Neuronal stem cell (in vitro differentiated cells): Measurements from ENCODE around the gene SBNO2.
A peak's percentile ranks its signal among the peaks of the same experiment; 100 is the strongest.

Source experiments
- DNase-seq: peaks from one replicate; pipeline ENCODE4 v3.0.0-alpha.2; 2013; ENCODE audit warnings: low spot score
- H2AFZ ChIP-seq: one replicate; pipeline ENCODE4 v1.6.1; 2013; ENCODE audit warnings: mild to moderate bottlenecking, low read length, inconsistent platforms
- H2AK5ac ChIP-seq: 2 replicates; pipeline ENCODE4 v1.6.1; 2013; ENCODE audit warnings: low read depth, mild to moderate bottlenecking, inconsistent platforms, low read length, moderate library complexity, mixed read lengths
- H2BK120ac ChIP-seq: 2 replicates; pipeline ENCODE4 v1.6.1; 2013; ENCODE audit warnings: low read depth, mild to moderate bottlenecking, inconsistent platforms, low read length, moderate library complexity, mixed read lengths
- H2BK12ac ChIP-seq: one replicate; pipeline ENCODE4 v1.6.1; 2013; ENCODE audit warnings: low read length, inconsistent platforms
- H2BK15ac ChIP-seq: 2 replicates; pipeline ENCODE4 v1.6.1; 2013; ENCODE audit warnings: mild to moderate bottlenecking, low read length, inconsistent platforms, mixed read lengths
- H2BK5ac ChIP-seq: one replicate; pipeline ENCODE4 v1.6.1; 2013; ENCODE audit warnings: inconsistent platforms, mild to moderate bottlenecking, low read length, moderate library complexity
- H3K14ac ChIP-seq: one replicate; pipeline ENCODE4 v1.6.1; 2013; ENCODE audit warnings: low read length, inconsistent platforms
- H3K18ac ChIP-seq: 2 replicates; pipeline ENCODE4 v1.6.1; 2013; ENCODE audit warnings: low read length, inconsistent platforms
- H3K23ac ChIP-seq: 2 replicates; pipeline ENCODE4 v1.6.1; 2013; ENCODE audit warnings: low read depth, mild to moderate bottlenecking, mixed read lengths, low read length, inconsistent platforms; ENCODE audit not compliant: poor library complexity
- H3K27ac ChIP-seq: replicated peaks from 3 replicates; pipeline ENCODE4 v1.5.1; 2013; ENCODE audit warnings: low read length, inconsistent platforms
- H3K27me3 ChIP-seq, 3 experiments: 2 replicates each; pipeline ENCODE4 v1.6.1; 2013; ENCODE audit warnings: low read length in 3 of 3, mild to moderate bottlenecking in 2 of 3, inconsistent platforms in 1 of 3, low read depth in 1 of 3, mixed read lengths in 1 of 3, moderate library complexity in 1 of 3; ENCODE audit not compliant: control insufficient read depth in 3 of 3, insufficient read depth in 3 of 3
- H3K36me3 ChIP-seq, 2 donors: replicated peaks in 1 of 2; 2 replicates each; pipeline ENCODE4 v1.6.1; 2013; ENCODE audit warnings: low read length in 2 of 2; ENCODE audit not compliant: control insufficient read depth in 2 of 2, insufficient read depth in 2 of 2
- H3K4ac ChIP-seq: 2 replicates; pipeline ENCODE4 v1.6.1; 2013; ENCODE audit warnings: inconsistent platforms, mild to moderate bottlenecking, low read length, moderate library complexity
- H3K4me1 ChIP-seq, 2 donors: 1 replicate in 1 of 2; 2 replicates in 1 of 2; pipeline ENCODE4 v1.6.1; 2013; ENCODE audit warnings: low read length in 2 of 2, low read depth in 1 of 2; ENCODE audit not compliant: control insufficient read depth in 2 of 2, insufficient read depth in 1 of 2
- H3K4me2 ChIP-seq: one replicate; pipeline ENCODE4 v1.6.1; 2013; ENCODE audit warnings: mild to moderate bottlenecking, low read length, inconsistent platforms; ENCODE audit not compliant: insufficient read depth, poor library complexity, severe bottlenecking
- H3K4me3 ChIP-seq, 2 donors: 2 replicates each; pipeline ENCODE4 v1.5.1; 2013; ENCODE audit warnings: low read length in 2 of 2, mild to moderate bottlenecking in 2 of 2, inconsistent platforms in 1 of 2, moderate library complexity in 1 of 2
- H3K79me1 ChIP-seq: one replicate; pipeline ENCODE4 v1.6.1; 2013; ENCODE audit warnings: low read depth, mild to moderate bottlenecking, inconsistent platforms, low read length, moderate library complexity
- H3K9ac ChIP-seq: one replicate; pipeline ENCODE4 v1.6.1; 2013; ENCODE audit warnings: mild to moderate bottlenecking, low read depth, low read length, inconsistent platforms; ENCODE audit not compliant: poor library complexity
- H3K9me3 ChIP-seq, 2 donors: replicated peaks in 1 of 2; 2 replicates each; pipeline versions ENCODE3 to v1.6.1; 2013; ENCODE audit warnings: low read length in 2 of 2, mild to moderate bottlenecking in 2 of 2, inconsistent platforms in 1 of 2, low read depth in 1 of 2, mixed read lengths in 1 of 2, moderate library complexity in 1 of 2; ENCODE audit not compliant: control insufficient read depth in 2 of 2, insufficient read depth in 1 of 2
- H4K8ac ChIP-seq: one replicate; pipeline ENCODE4 v1.6.1; 2013; ENCODE audit warnings: low read depth, mild to moderate bottlenecking, inconsistent platforms, low read length, moderate library complexity
- H4K91ac ChIP-seq: one replicate; pipeline ENCODE4 v1.6.1; 2013; ENCODE audit warnings: low read length, low read depth, mild to moderate bottlenecking, inconsistent platforms; ENCODE audit not compliant: poor library complexity
- WGBS, 2 donors: extraction: QIAGEN DNeasy Blood & Tissue Kit; methylation state at CpG; one replicate each; pipeline ENCODE4 v1.1.7; 2013; ENCODE audit warnings: missing lambda C conversion rate in 2 of 2, mixed read lengths in 1 of 2; ENCODE audit not compliant: insufficient read length in 2 of 2, insufficient replicate concordance in 1 of 2; ENCODE audit errors: extremely low coverage in 2 of 2; 5-methylcytosine and 5-hydroxymethylcytosine counted together

The SBNO2 gene

GRCh38 chr19:1088416-1089010, 85.6 kb downstream of the SBNO2 start:
- no peak overlapping the region for H2BK15ac ChIP-seq

GRCh38 chr19:1087813-1088415, 86.2 kb downstream of the SBNO2 start:
- H3K27me3 ChIP-seq: no peaks in the 10 kb centered on the region
- DNase-seq: no peak
- H2BK12ac ChIP-seq: no peak overlapping the region
- H3K4me1 ChIP-seq: no peaks in the 10 kb centered on the region
- H2BK5ac ChIP-seq: no peak overlapping the region
- H3K4me2 ChIP-seq: no peak overlapping the region
- no peak overlapping the region for H3K9ac ChIP-seq
- H3K14ac ChIP-seq: no peak overlapping the region
- peak overlapping the region; percentile 43 for H3K23ac ChIP-seq
- no peak overlapping the region for H2AK5ac ChIP-seq
- no peak overlapping the region for H2BK120ac ChIP-seq
- H3K4ac ChIP-seq: no peak overlapping the region
- no CpG with 5 or more reads among the region's 27 CpGs for WGBS, 2 donors
- no peak overlapping the region for H3K18ac ChIP-seq
- H3K4me3 ChIP-seq: no peak overlapping the region
- no peaks in the 10 kb centered on the region for H3K9me3 ChIP-seq
- no peak overlapping the region for H3K27ac ChIP-seq
- H4K91ac ChIP-seq: no peak overlapping the region
- peaks cover 6% of the 10 kb centered on the region for H3K79me1 ChIP-seq
- no peak overlapping the region for H2BK15ac ChIP-seq
- H4K8ac ChIP-seq: no peak overlapping the region
- no peak overlapping the region for H2AFZ ChIP-seq
- peaks cover 36 to 88% of the 10 kb centered on the region in 2 donors for H3K36me3 ChIP-seq

More at GRCh38 chr19:1088416-1089010, 85.6 kb downstream of the SBNO2 start:
- H3K27ac ChIP-seq: no peak overlapping the region
- no peak overlapping the region for H2AFZ ChIP-seq
- H2AK5ac ChIP-seq: no peak overlapping the region
- peak overlapping the region; percentile 43 for H3K23ac ChIP-seq
- no peak overlapping the region for H2BK120ac ChIP-seq
- DNase-seq: no peak
- no peaks in the 10 kb centered on the region for H3K9me3 ChIP-seq
- no peaks in the 10 kb centered on the region for H3K27me3 ChIP-seq
- H2BK5ac ChIP-seq: peak overlapping the region; percentile 39
- no peak overlapping the region for H4K91ac ChIP-seq
- H3K4ac ChIP-seq: no peak overlapping the region
- H3K4me1 ChIP-seq: peaks cover 0 to under 1% of the 10 kb centered on the region in 2 donors
- no peak overlapping the region for H3K9ac ChIP-seq
- H3K79me1 ChIP-seq: peaks cover 11% of the 10 kb centered on the region
- no CpG with 5 or more reads among the region's 27 CpGs for WGBS, 2 donors
- H3K36me3 ChIP-seq: peaks cover 37 to 87% of the 10 kb centered on the region in 2 donors
- H4K8ac ChIP-seq: no peak overlapping the region
- no peak overlapping the region for H3K18ac ChIP-seq
- no peak overlapping the region for H3K4me2 ChIP-seq
- no peak overlapping the region for H3K4me3 ChIP-seq
- H3K14ac ChIP-seq: no peak overlapping the region
- no peak overlapping the region for H2BK12ac ChIP-seq

- H3K27me3 ChIP-seq: no peaks in the 10 kb centered on the region
Observed at GRCh38 chr19:1086613-1087012, 87.5 kb downstream of the SBNO2 start.

GRCh38 chr19:1085676-1086442, 88.2 kb downstream of the SBNO2 start:
- Histone ChIP-seq H3K4ac (no peak overlapping the region), H3K9me3 (no peaks in the 10 kb centered on the region), H3K79me1 (peaks cover 7% of the 10 kb centered on the region), H3K18ac (no peak overlapping the region), H3K4me2 (no peak overlapping the region), H3K9ac (peak overlapping the region; percentile 38), H2BK5ac (no peak overlapping the region), H3K4me1 (peaks cover 0 to 2% of the 10 kb centered on the region in 2 donors), H3K4me3 (no peak overlapping the region), H4K8ac (no peak overlapping the region), H2BK12ac (no peak overlapping the region), H3K23ac (peak overlapping the region; percentile 75), H4K91ac (no peak overlapping the region), H3K36me3 (peaks cover 26 to 78% of the 10 kb centered on the region in 2 donors), H2BK15ac (no peak overlapping the region), H2BK120ac (no peak overlapping the region), H3K14ac (no peak overlapping the region), H3K27me3 (no peaks in the 10 kb centered on the region), H2AFZ (no peak overlapping the region), H2AK5ac (no peak overlapping the region), H3K27ac (no peak overlapping the region)
- WGBS, 2 donors: no CpG with 5 or more reads among the region's 38 CpGs
- no peak for DNase-seq

More at GRCh38 chr19:1086613-1087012, 87.5 kb downstream of the SBNO2 start:
- WGBS, 2 donors: no CpG with 5 or more reads among the region's 21 CpGs
- H3K23ac ChIP-seq: no peak overlapping the region
- H2AFZ ChIP-seq: no peak overlapping the region
- H4K8ac ChIP-seq: no peak overlapping the region
- H3K36me3 ChIP-seq: peaks cover 31 to 82% of the 10 kb centered on the region in 2 donors
- H2BK15ac ChIP-seq: no peak overlapping the region
- H4K91ac ChIP-seq: no peak overlapping the region
- H3K18ac ChIP-seq: no peak overlapping the region
- no peak overlapping the region for H2BK12ac ChIP-seq
- no peak overlapping the region for H3K27ac ChIP-seq
- H3K4ac ChIP-seq: no peak overlapping the region
- H3K4me2 ChIP-seq: no peak overlapping the region
- H3K9me3 ChIP-seq: no peaks in the 10 kb centered on the region
- H2BK120ac ChIP-seq: no peak overlapping the region
- H3K79me1 ChIP-seq: peaks cover 7% of the 10 kb centered on the region
- H3K4me3 ChIP-seq: no peak overlapping the region
- H3K4me1 ChIP-seq: peaks cover 0 to 2% of the 10 kb centered on the region in 2 donors
- no peak overlapping the region for H2AK5ac ChIP-seq
- H3K9ac ChIP-seq: peak overlapping the region; percentile 21
- H2BK5ac ChIP-seq: no peak overlapping the region
- no peak for DNase-seq
- H3K14ac ChIP-seq: no peak overlapping the region
